ENCODE results near the gene TMEM132A. TPM values are rescaled to one million over a fixed set of nuclear protein-coding genes. Genes with fewer than 3 reads are reported as not detected.

TMEM132A gene
- total RNA-seq, 2 experiments from 2014 or later: 0.80 to 1.3 TPM

DNA sequence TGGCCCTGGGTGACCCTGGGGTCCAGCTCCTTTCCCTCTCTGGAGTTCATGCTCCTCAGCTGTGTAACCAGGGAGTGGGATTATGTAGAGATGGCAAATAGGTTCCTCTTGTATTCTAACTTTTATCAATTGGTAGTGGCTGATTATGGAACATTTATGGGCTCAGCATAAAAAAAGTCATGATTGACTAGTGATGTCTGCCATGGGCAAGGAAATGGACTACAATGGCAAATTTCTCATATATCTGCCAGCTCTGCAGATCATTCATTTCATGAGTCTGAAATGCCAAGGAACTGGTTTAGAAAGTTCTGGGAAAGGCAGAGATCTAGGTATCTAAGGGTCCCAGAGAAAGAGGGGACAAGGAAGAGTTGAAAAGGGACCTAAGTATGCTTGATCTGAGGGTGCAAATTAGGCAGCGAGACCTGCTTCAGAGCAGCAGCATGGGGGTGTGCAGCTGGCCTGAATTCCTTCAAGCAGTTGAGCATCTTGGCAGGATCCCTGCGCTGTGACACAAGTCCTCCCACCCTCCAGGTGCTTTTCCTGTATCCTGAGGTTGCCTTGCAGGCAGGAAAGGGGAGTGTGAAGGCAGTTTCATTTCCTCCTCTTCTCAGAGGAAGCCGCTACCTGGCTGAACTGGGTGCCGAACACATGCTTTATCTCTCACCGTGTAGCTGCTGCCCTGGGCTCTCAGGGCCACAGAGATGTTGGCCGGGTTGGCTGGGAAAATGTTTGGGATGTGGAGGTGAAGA, 17.3 kb downstream of the TMEM132A start:
- H3K4me1 Mint-ChIP-seq: peaks cover 3% of the 10 kb centered on the region

DNA sequence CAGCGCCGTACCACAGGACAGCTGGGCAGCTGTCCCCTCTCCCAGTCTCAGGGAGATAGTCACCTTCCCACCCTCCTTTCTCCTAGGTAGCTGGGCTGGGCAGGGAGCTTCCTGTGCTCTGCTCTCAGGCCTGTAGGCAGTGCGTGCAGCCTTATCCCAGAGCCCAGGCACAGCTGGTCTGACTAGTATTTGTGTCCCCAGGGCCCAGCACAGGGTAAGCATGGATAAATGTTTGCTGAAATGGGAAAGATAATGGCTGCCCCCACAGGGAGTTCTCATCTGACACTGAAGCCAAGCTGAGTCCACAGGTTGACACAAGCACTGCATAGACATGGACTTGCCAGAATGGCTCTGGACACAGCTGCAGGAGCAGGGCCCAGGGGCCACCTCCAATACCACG, 18.0 kb downstream of the TMEM132A start:
- ATAC-seq (ENCODE audit: low read depth): no peak
- no peak overlapping the region for H3K4me3 Mint-ChIP-seq
- POLR2A ChIA-PET: no interaction called here

More for the DNA sequence above, 17.3 kb downstream of the TMEM132A start:
- Mint-ChIP-seq H3K36me3 (peaks cover 5% of the 10 kb centered on the region), H3K27ac (no peak overlapping the region), H3K4me3 (no peak overlapping the region), H3K9me3 (no peaks in the 10 kb centered on the region), H3K27me3 (peaks cover 2% of the 10 kb centered on the region)
- POLR2A ChIA-PET: no interaction called here
- ATAC-seq (ENCODE audit: low read depth): no peak
- DNase-seq: no peak

GRCh38 chr11:60942970-60943565, 18.8 kb downstream of the TMEM132A start:
- peaks cover 2% of the 10 kb centered on the region for H3K27me3 Mint-ChIP-seq
- no peak overlapping the region for H3K4me3 Mint-ChIP-seq
- POLR2A ChIA-PET: no interaction called here
- H3K4me1 Mint-ChIP-seq: peaks cover 3% of the 10 kb centered on the region
- ATAC-seq (ENCODE audit: low read depth) (no peak), DNase-seq (no peak)
- peaks cover 5% of the 10 kb centered on the region for H3K36me3 Mint-ChIP-seq
- no peaks in the 10 kb centered on the region for H3K9me3 Mint-ChIP-seq
- no peak overlapping the region for H3K27ac Mint-ChIP-seq

More for the DNA sequence above, 18.0 kb downstream of the TMEM132A start:
- peaks cover 2% of the 10 kb centered on the region for H3K27me3 Mint-ChIP-seq
- peaks cover 3% of the 10 kb centered on the region for H3K4me1 Mint-ChIP-seq
- no peaks in the 10 kb centered on the region for H3K9me3 Mint-ChIP-seq
- H3K27ac Mint-ChIP-seq: no peak overlapping the region
- DNase-seq: no peak
- H3K36me3 Mint-ChIP-seq: peaks cover 5% of the 10 kb centered on the region

DNA sequence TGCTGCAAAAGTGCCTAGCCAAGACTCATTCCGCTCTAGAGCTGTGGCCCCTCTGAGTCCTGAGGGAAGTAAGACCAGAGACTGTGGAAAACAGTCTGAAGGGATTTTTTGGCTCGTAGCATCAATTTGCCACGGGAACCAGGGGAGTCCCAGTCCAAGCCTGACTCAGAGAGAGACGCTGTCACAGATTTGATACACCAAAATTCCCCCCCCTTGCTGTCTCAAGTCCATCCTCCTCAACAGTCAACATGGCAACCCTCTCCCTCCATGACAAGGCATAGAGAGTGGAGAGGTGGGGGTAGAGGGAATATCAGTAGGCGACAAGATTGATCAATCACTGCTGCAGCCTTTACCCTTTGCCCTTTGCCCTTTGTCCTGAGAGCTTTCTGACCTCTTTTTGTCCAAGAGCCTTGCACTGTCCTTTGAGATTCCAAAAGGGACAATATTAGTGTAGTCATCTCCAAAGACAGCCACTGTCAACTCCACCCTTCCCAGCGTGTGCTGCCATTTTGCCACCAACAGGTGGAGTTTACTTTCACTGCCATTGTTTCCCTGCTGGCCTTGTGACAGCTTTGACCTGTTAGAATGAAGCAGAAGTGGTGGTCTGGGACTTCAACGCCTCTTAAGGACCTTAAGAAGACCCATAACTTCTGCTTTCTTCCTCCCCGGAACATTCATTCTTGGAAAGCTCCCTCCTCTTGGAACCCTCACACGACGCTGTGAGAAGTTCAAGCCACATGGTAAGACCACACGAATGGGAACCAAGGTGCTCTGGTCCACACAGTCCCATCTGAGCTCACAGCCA, 20.4 kb downstream of the TMEM132A start:
- no peak overlapping the region for H3K4me3 Mint-ChIP-seq
- POLR2A ChIA-PET: no interaction called here
- H3K4me1 Mint-ChIP-seq: peaks cover 3% of the 10 kb centered on the region
- H3K36me3 Mint-ChIP-seq: peaks cover 5% of the 10 kb centered on the region
- H3K9me3 Mint-ChIP-seq: no peaks in the 10 kb centered on the region
- ATAC-seq (ENCODE audit: low read depth): no peak
- no peak for DNase-seq
- peaks cover 2% of the 10 kb centered on the region for H3K27me3 Mint-ChIP-seq
- H3K27ac Mint-ChIP-seq: no peak overlapping the region

DNA sequence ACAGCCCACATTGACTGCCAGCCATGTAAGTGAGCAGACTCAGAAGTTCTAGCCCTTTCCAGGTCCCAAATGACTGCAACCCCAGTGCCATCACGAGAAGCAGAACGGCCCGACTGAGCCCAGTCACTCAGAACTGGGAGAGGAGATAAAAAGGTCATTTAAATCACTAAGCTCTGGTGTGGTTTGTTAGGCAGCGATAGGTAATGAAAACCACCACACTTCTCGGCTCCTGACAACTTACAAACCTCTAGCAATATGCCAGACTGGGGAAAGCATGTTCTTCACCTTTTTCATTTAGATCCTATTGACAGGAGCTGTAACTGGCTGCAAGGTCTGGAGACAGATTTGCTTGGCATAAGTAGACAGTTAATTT, 21.0 kb downstream of the TMEM132A start:
- DNase-seq (no peak), ATAC-seq (ENCODE audit: low read depth) (no peak)
- H3K36me3 Mint-ChIP-seq: peaks cover 5% of the 10 kb centered on the region
- POLR2A ChIA-PET: no interaction called here
- H3K27ac Mint-ChIP-seq: no peak overlapping the region
- no peaks in the 10 kb centered on the region for H3K9me3 Mint-ChIP-seq
- peaks cover 5% of the 10 kb centered on the region for H3K4me1 Mint-ChIP-seq
- peaks cover 4% of the 10 kb centered on the region for H3K27me3 Mint-ChIP-seq
- H3K4me3 Mint-ChIP-seq: no peak overlapping the region

DNA sequence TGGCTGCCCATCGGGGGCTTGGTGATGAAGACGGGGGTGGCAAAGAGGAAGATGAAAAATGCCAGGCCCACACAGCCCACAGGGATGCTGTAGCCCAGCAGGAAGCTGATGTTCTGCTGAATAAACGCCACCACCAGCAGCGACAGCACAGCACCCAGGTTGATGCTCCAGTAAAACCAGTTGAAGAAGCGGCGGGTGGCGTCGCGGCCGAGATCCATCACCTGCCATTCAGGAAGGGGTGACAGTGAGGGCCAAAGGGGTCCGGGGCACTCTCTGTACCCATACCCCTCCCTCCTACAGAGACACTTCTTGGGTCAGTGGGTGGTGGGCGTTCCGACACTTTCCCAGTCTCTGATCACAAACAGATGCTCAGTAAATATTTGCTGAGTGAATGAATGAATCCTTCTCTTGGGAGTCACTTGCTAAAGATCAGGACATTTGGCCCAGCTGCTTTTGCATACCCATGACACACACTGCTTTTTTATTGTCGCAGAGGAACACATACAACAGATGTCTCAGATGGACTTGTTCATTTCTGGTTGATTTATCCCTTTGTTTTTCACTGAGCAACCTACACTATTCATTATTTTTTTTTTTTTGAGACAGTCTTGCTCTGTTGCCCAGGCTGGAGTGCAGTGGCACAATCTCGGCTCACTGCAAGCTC, 22.5 kb downstream of the TMEM132A start:
- peaks cover 6% of the 10 kb centered on the region for H3K4me1 Mint-ChIP-seq
- ATAC-seq (ENCODE audit: low read depth) (no peak), DNase-seq (no peak)
- peaks cover 5% of the 10 kb centered on the region for H3K36me3 Mint-ChIP-seq
- H3K4me3 Mint-ChIP-seq: no peak overlapping the region
- no peaks in the 10 kb centered on the region for H3K9me3 Mint-ChIP-seq
- POLR2A ChIA-PET: no interaction called here
- peaks cover 7% of the 10 kb centered on the region for H3K27me3 Mint-ChIP-seq
- no peak overlapping the region for H3K27ac Mint-ChIP-seq

- H3K9me3 Mint-ChIP-seq: no peaks in the 10 kb centered on the region
- peaks cover 5% of the 10 kb centered on the region for H3K36me3 Mint-ChIP-seq
- peaks cover 8% of the 10 kb centered on the region for H3K27me3 Mint-ChIP-seq
- no peak for DNase-seq
- ATAC-seq (ENCODE audit: low read depth): no peak
- H3K27ac Mint-ChIP-seq: no peak overlapping the region
- peaks cover 15% of the 10 kb centered on the region for H3K4me1 Mint-ChIP-seq
- POLR2A ChIA-PET: no interaction called here
- no peak overlapping the region for H3K4me3 Mint-ChIP-seq
Observed at GRCh38 chr11:60947700-60948099, 23.4 kb downstream of the TMEM132A start.

DNA sequence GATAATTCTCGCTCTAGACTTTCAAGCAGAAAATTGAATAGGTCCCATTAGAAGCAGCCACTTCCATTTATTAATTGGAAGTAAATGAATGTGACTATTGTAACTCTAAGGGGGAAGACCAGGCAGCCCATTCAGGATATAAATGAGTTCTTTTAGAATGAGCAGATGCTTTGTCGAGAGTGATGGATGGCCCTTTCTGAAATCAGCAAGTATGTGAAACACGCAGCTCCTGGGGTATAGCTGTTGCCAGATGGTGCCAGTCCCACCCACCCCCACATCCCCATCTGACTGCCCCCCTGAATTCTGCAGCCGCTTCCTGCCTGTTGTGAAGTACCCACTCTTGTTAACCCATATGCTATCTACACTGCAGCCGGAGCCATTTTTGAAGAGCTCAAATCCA, 24.0 kb downstream of the TMEM132A start:
- H3K36me3 Mint-ChIP-seq: peaks cover 5% of the 10 kb centered on the region
- no peak for ATAC-seq (ENCODE audit: low read depth)

DNA sequence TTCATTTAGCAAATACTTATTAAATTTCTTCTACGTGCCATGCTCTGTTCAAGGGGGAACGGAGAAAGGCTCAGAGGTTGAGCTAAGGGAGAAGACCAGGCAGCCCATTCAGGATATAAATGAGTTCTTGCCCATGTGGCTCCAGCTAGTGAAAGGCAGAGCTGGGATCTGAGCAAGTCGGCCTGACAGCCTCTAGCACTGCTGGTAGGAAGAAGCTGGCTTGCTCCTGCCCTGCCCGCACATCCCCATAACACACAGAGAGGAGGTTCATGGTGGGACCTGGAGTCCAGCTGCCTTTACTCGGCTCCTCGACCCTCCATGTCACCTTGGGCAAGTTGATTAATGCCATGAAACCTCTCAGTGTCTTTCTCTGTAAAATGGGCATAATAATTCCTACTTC, 25.8 kb downstream of the TMEM132A start:
- no peak overlapping the region for H3K27ac Mint-ChIP-seq
- no peaks in the 10 kb centered on the region for H3K9me3 Mint-ChIP-seq
- peak overlapping the region; percentile 39 for H3K4me3 Mint-ChIP-seq
- peaks cover 10% of the 10 kb centered on the region for H3K27me3 Mint-ChIP-seq
- POLR2A ChIA-PET: no interaction called here
- no peaks in the 10 kb centered on the region for H3K36me3 Mint-ChIP-seq
- ATAC-seq (ENCODE audit: low read depth) (no peak), DNase-seq (no peak)
- peaks cover 21% of the 10 kb centered on the region for H3K4me1 Mint-ChIP-seq

More for the DNA sequence above, 24.0 kb downstream of the TMEM132A start:
- no peak for DNase-seq
- no peaks in the 10 kb centered on the region for H3K9me3 Mint-ChIP-seq
- H3K27ac Mint-ChIP-seq: no peak overlapping the region
- peaks cover 19% of the 10 kb centered on the region for H3K4me1 Mint-ChIP-seq
- no peak overlapping the region for H3K4me3 Mint-ChIP-seq
- POLR2A ChIA-PET: no interaction called here
- H3K27me3 Mint-ChIP-seq: peaks cover 8% of the 10 kb centered on the region

- peak overlapping the region; percentile 87 for H3K27ac Mint-ChIP-seq
- peaks cover 8% of the 10 kb centered on the region for H3K27me3 Mint-ChIP-seq
- H3K4me3 Mint-ChIP-seq: peak overlapping the region; percentile 87
Observed at GRCh38 chr11:60950933-60951605, 26.8 kb downstream of the TMEM132A start.

DNA sequence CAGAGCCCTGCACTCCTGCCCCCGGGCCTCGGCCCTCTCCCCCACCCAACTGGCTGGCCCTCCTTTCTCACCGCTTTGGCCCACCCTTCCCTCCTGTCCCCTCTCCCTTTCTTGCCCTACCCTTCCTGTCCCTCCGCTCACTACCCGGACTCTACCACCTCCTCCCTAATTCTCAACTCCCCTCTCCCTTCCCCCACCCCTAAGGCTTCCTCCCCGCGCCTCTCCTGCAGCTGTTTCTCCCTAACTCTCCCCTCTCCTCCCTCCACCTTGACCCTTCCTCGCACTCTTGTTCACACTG, 27.3 kb downstream of the TMEM132A start:
- no peaks in the 10 kb centered on the region for H3K36me3 Mint-ChIP-seq
- H3K27ac Mint-ChIP-seq: peak overlapping the region; percentile 87
- POLR2A ChIA-PET: interaction anchor here (1.1 to 3.2 kb wide), 4 partner anchors 11 to 38 kb away, joined by 3 to 9 read pairs (median 3); partner anchors contain the start of genes CD6 and TMEM109

More at GRCh38 chr11:60950933-60951605, 26.8 kb downstream of the TMEM132A start:
- ATAC-seq (ENCODE audit: low read depth): peak; percentile 20
- DNase-seq: peak; percentile 65
- peaks cover 25% of the 10 kb centered on the region for H3K4me1 Mint-ChIP-seq
- H3K9me3 Mint-ChIP-seq: no peaks in the 10 kb centered on the region
- POLR2A ChIA-PET: interaction anchor here (1.2 to 1.4 kb wide), 2 partner anchors 11 to 37 kb away, joined by 3 read pairs; partner anchors contain the start of gene TMEM109
- no peaks in the 10 kb centered on the region for H3K36me3 Mint-ChIP-seq

DNA sequence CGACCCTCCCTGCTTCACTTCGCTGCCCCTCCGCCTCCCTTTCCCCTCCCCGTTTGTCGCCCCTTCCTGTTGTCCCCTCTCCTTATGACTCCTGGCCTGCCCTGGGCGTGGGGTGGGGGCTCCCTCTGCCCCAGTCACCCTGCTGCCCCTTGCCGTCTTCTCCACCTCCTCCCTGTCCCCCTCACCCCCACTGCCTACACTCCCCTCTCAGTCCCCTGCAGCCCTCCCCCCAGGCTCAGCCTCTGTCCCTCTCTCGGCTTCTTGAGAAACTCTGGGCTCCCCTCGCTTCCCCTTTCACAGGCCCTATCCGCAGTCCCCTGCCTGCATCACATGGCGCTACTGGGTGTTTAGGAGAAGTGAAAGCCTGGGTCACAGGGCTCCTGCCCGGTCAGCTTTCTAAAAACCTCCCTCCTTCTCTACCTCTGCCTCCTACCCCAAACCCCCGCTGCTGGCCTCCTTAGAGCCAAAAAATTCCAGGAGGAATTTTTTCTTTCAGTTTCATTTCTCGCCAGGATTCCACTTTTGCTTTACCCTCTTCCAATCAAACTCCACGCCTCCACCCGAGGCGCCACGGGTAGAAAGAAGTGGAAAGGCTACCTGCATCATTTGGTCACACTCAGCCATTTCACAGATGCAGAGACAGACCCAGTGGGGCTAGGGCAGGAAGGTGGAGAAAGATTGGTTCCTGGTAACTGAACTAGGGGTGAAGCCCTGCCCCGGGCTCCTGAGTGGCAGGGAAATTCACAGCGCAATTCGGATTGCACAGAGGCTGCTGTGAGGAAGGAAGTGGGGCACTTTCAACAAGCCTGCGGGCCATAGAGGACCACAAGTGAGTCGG, 27.9 kb downstream of the TMEM132A start, which contains the start of gene SLC15A3:
Gene SLC15A3, minus strand, starts transcription at position 273 of the 838 bp plus-strand sequence. CDS start 625 bp downstream, outside the sequence.
- H3K27me3 Mint-ChIP-seq: peaks cover 13% of the 10 kb centered on the region
- H3K4me3 Mint-ChIP-seq: peak within 1 kb of the TSS; percentile 87
- peaks cover 25% of the 10 kb centered on the region for H3K4me1 Mint-ChIP-seq
- H3K9me3 Mint-ChIP-seq: no peaks in the 10 kb centered on the region
- DNase-seq: peak; percentile 55
- no peaks in the 10 kb centered on the region for H3K36me3 Mint-ChIP-seq
- peak within 1 kb of the TSS; percentile 87 for H3K27ac Mint-ChIP-seq
- POLR2A ChIA-PET: interaction anchor here (1.1 to 3.2 kb wide), 3 partner anchors 20 to 38 kb away, joined by 3 to 9 read pairs (median 3); partner anchors contain the start of genes CD6 and TMEM109
- ATAC-seq (ENCODE audit: low read depth): peak; percentile 89

More for the DNA sequence above, 27.3 kb downstream of the TMEM132A start:
- ATAC-seq (ENCODE audit: low read depth) (peak; percentile 5), DNase-seq (no peak)
- Mint-ChIP-seq H3K4me3 (peak overlapping the region; percentile 87), H3K27me3 (peaks cover 8% of the 10 kb centered on the region), H3K4me1 (peaks cover 25% of the 10 kb centered on the region), H3K9me3 (no peaks in the 10 kb centered on the region)

All from activated naive CD8-positive, alpha-beta T cell treated with anti-CD3 and anti-CD28 coated beads, Interleukin-2, amount 10 ng/mL, durations not matched to agents 7 days and 5 days (primary cell).